IMR-90 (cell line): ENCODE measurements around the gene F12. TPM values are rescaled to one million over a fixed set of nuclear protein-coding genes. Genes with fewer than 3 reads are reported as not detected.

Experiments
- ATAC-seq: fragments of 200-7000 bp; cut with Tn5 transposase; 2 replicates; pipeline ENCODE4 v1.9.1; 2020; ENCODE audit warnings: low read depth, mild to moderate bottlenecking, moderate library complexity
- BruUV-seq: library from RNA; stranded (reverse); fragments of 400-500 nt; replicated peaks from 2 replicates; lab custom pipeline; 2021; lab: Mats Ljungman, UMichigan
- CTCF ChIA-PET: fragments of 300-600 bp; formaldehyde crosslinking; extraction: SDS; loops from one replicate; lab custom pipeline; 2021; ENCODE audit warnings: antibody characterized with exemption; lab: Yijun Ruan, JAX
- POLR2A ChIA-PET: fragments of 300-600 bp; sonication (Branson Sonifier 250); formaldehyde crosslinking; loops from one replicate; lab custom pipeline; 2022; ENCODE audit warnings: antibody characterized with exemption; ENCODE audit not compliant: unreplicated experiment; lab: Charles Lee
- DNase-seq: peaks from one replicate; pipeline ENCODE4 v3.0.0; 2013
- H2AFZ ChIP-seq: replicated peaks from 2 replicates; pipeline ENCODE3; 2013; ENCODE audit warnings: low read length, mild to moderate bottlenecking; ENCODE audit not compliant: poor library complexity
- H2AK5ac ChIP-seq: 2 replicates; pipeline ENCODE4 v1.6.1; 2013; ENCODE audit warnings: low read depth, low read length, inconsistent platforms
- H2AK9ac ChIP-seq: replicated peaks from 2 replicates; pipeline ENCODE3; 2013; ENCODE audit warnings: mild to moderate bottlenecking, low read depth, low read length, moderate library complexity; ENCODE audit not compliant: poor library complexity
- H2BK120ac ChIP-seq: 2 replicates; pipeline ENCODE4 v1.6.1; 2013; ENCODE audit warnings: low read depth, low read length, inconsistent platforms
- H2BK15ac ChIP-seq: 3 replicates; pipeline ENCODE4 v1.6.1; 2013; ENCODE audit warnings: low read depth, low read length, inconsistent platforms
- H2BK20ac ChIP-seq: 2 replicates; pipeline ENCODE4 v1.6.1; 2013; ENCODE audit warnings: low read depth, mild to moderate bottlenecking, inconsistent platforms, low read length, moderate library complexity
- H2BK5ac ChIP-seq: 2 replicates; pipeline ENCODE4 v1.6.1; 2013; ENCODE audit warnings: mild to moderate bottlenecking, low read depth, low read length, inconsistent platforms; ENCODE audit not compliant: poor library complexity, severe bottlenecking
- H3K14ac ChIP-seq: replicated peaks from 2 replicates; pipeline ENCODE4 v1.6.1; 2013; ENCODE audit warnings: low read depth, low read length, inconsistent platforms
- H3K18ac ChIP-seq: 2 replicates; pipeline ENCODE4 v1.6.1; 2013; ENCODE audit warnings: low read depth, low read length, control low read depth
- H3K23ac ChIP-seq: 2 replicates; pipeline ENCODE4 v1.6.1; 2013; ENCODE audit warnings: low read depth, low read length, inconsistent platforms
- H3K27ac ChIP-seq: 2 replicates; pipeline ENCODE4 v1.5.1; 2013; ENCODE audit warnings: mild to moderate bottlenecking, control low read depth, low read length; ENCODE audit not compliant: insufficient read depth
- H3K27me3 ChIP-seq: 2 replicates; pipeline ENCODE4 v1.6.1; 2013; ENCODE audit warnings: low read length; ENCODE audit not compliant: control insufficient read depth, insufficient read depth
- H3K36me3 ChIP-seq: 2 replicates; pipeline ENCODE4 v1.6.1; 2013; ENCODE audit warnings: low read length, mixed read lengths; ENCODE audit not compliant: control insufficient read depth, insufficient read depth
- H3K4ac ChIP-seq: 2 replicates; pipeline ENCODE4 v1.6.1; 2013; ENCODE audit warnings: low read depth, low read length, inconsistent platforms
- H3K4me1 ChIP-seq: 2 replicates; pipeline ENCODE4 v1.6.1; 2013; ENCODE audit warnings: low read length, mixed read lengths; ENCODE audit not compliant: control insufficient read depth, insufficient read depth
- H3K4me2 ChIP-seq: 2 replicates; pipeline ENCODE4 v1.6.1; 2013; ENCODE audit warnings: low read depth, mild to moderate bottlenecking, control low read depth, low read length, moderate library complexity
- H3K4me3 ChIP-seq: 2 replicates; pipeline ENCODE4 v1.5.1; 2013; ENCODE audit warnings: low read depth, mild to moderate bottlenecking, control low read depth, low read length, moderate library complexity; ENCODE audit not compliant: insufficient read depth
- H3K56ac ChIP-seq: 2 replicates; pipeline ENCODE4 v1.6.1; 2013; ENCODE audit warnings: low read length, inconsistent platforms; ENCODE audit not compliant: insufficient read depth; ENCODE audit errors: extremely low read depth
- H3K79me1 ChIP-seq, 2 experiments: 2 replicates each; pipeline ENCODE4 v1.6.1; 2013; ENCODE audit warnings: low read length in 2 of 2, inconsistent platforms in 1 of 2, low read depth in 1 of 2
- H3K9ac ChIP-seq: 2 replicates; pipeline ENCODE4 v1.6.1; 2013; ENCODE audit warnings: low read depth, low read length, control low read depth
- H3K9me1 ChIP-seq: 2 replicates; pipeline ENCODE4 v1.6.1; 2013; ENCODE audit warnings: low read length, inconsistent platforms; ENCODE audit not compliant: insufficient read depth
- H3K9me3 ChIP-seq: 2 replicates; pipeline ENCODE4 v1.6.1; 2013; ENCODE audit warnings: low read length; ENCODE audit not compliant: control insufficient read depth, insufficient read depth
- H4K20me1 ChIP-seq: 2 replicates; pipeline ENCODE4 v1.6.1; 2013; ENCODE audit warnings: low read length, inconsistent platforms; ENCODE audit not compliant: insufficient read depth
- H4K5ac ChIP-seq: 2 replicates; pipeline ENCODE4 v1.6.1; 2013; ENCODE audit warnings: mild to moderate bottlenecking, low read depth, low read length, control low read depth
- H4K8ac ChIP-seq, 2 experiments: 2 replicates each; pipeline ENCODE4 v1.6.1; 2013; ENCODE audit warnings: low read depth in 2 of 2, low read length in 2 of 2, control low read depth in 1 of 2, inconsistent platforms in 1 of 2
- H4K91ac ChIP-seq: 2 replicates; pipeline ENCODE4 v1.6.1; 2013; ENCODE audit warnings: low read depth, low read length, inconsistent platforms; ENCODE audit not compliant: insufficient read depth
- BHLHE40 ChIP-seq: fragments of 150-350 bp; IDR thresholded peaks from 2 replicates; pipeline ENCODE4 v1.6.1; 2016; ENCODE audit warnings: mild to moderate bottlenecking, low read depth, low read length
- CEBPB ChIP-seq: IDR thresholded peaks from 2 replicates; pipeline ENCODE4 v1.6.1; 2012; ENCODE audit warnings: low read depth, low read length, improper control_type of control experiment
- CHD1 ChIP-seq: IDR thresholded peaks from 2 replicates; pipeline ENCODE4 v1.6.1; 2012; ENCODE audit warnings: low read depth, low read length, improper control_type of control experiment
- FOS ChIP-seq: fragments of 150-350 bp; IDR thresholded peaks from 2 replicates; pipeline ENCODE4 v1.6.1; 2016; ENCODE audit warnings: low read depth, low read length
- MAFK ChIP-seq: IDR thresholded peaks from 2 replicates; pipeline ENCODE4 v1.6.1; 2012; ENCODE audit warnings: low read depth, low read length, improper control_type of control experiment
- MAZ ChIP-seq: IDR thresholded peaks from 2 replicates; pipeline ENCODE4 v1.6.1; 2012; ENCODE audit warnings: low read depth, mild to moderate bottlenecking, low read length, improper control_type of control experiment, moderate library complexity, borderline replicate concordance
- MXI1 ChIP-seq: IDR thresholded peaks from 2 replicates; pipeline ENCODE4 v1.6.1; 2012; ENCODE audit warnings: low read depth, mild to moderate bottlenecking, low read length, moderate library complexity, borderline replicate concordance
- NFE2L2 ChIP-seq: fragments of 150-350 bp; IDR thresholded peaks from 2 replicates; pipeline ENCODE4 v1.6.1; 2016; ENCODE audit warnings: low read depth, mild to moderate bottlenecking, low read length
- POLR2A ChIP-seq: IDR thresholded peaks from 2 replicates; pipeline ENCODE4 v1.6.1; 2012; ENCODE audit warnings: mild to moderate bottlenecking, low read depth, low read length
- RAD21 ChIP-seq: IDR thresholded peaks from 2 replicates; pipeline ENCODE4 v1.6.1; 2012; ENCODE audit warnings: low read length, improper control_type of control experiment
- RCOR1 ChIP-seq: IDR thresholded peaks from 2 replicates; pipeline ENCODE4 v1.6.1; 2012; ENCODE audit warnings: mild to moderate bottlenecking, low read length, improper control_type of control experiment; ENCODE audit not compliant: insufficient replicate concordance
- SMC3 ChIP-seq: fragments of 150-350 bp; IDR thresholded peaks from 2 replicates; pipeline ENCODE4 v1.6.1; 2016; ENCODE audit warnings: low read depth, mild to moderate bottlenecking, antibody characterized with exemption, low read length, moderate library complexity
- WGBS, 2 experiments: methylation state at CpG; one replicate each; pipeline versions ENCODE4 v1.1.5 to v1.1.7; 2013; ENCODE audit warnings: missing lambda C conversion rate in 2 of 2; ENCODE audit not compliant: insufficient read length in 1 of 2; ENCODE audit errors: extremely low coverage in 2 of 2; 5-methylcytosine and 5-hydroxymethylcytosine counted together
- dilution Hi-C: fragments of 300-500 bp; cut with HindIII; formaldehyde crosslinking; loops from one replicate; pipeline ENCODE4 v1.14.3; 2018; ENCODE audit warnings: low sequenced_read_pairs; ENCODE audit not compliant: unreplicated experiment
- in situ Hi-C: fragments of 300-500 bp; cut with MboI; formaldehyde crosslinking; loops from 3 replicates; pipeline ENCODE4 v1.14.3; 2019; ENCODE audit warnings: low sequenced_read_pairs, inconsistent platforms, mixed read lengths
- intact Hi-C: fragments of 100-400 bp; cut with micrococcal nuclease; formaldehyde crosslinking; loops from 2 replicates; pipeline ENCODE4 v1.10.0; 2022
- polyA plus RNA-seq, 3 experiments: library from polyadenylated mRNA; depleted of rRNA; stranded (reverse); fragments of >200 nt; gene quantifications; 2 replicates each; pipeline ENCODE4 v1.2.3, GENCODE V29; 2012; ENCODE audit warnings: low replicate concordance in 1 of 3
- total RNA-seq: library from RNA; depleted of rRNA; stranded (reverse); fragments of >200 nt; gene quantifications from 2 replicates; pipeline ENCODE4 v1.2.3, GENCODE V29; 2012
- TF ChIP-seq, protein P1 (sequence below): fragments of 150-350 bp; IDR thresholded peaks from 2 replicates; pipeline ENCODE4 v1.6.1; 2017; ENCODE audit warnings: mild to moderate bottlenecking, antibody characterized with exemption, low read length, low read depth
- TF ChIP-seq, protein P2 (sequence below): conservative IDR thresholded peaks from 2 replicates; pipeline ENCODE4 v1.5.1; 2012; ENCODE audit warnings: mild to moderate bottlenecking, low read depth, low read length, improper control_type of control experiment

Gene F12
- total and polyA plus RNA-seq, 2 of the 4 experiments (the other 2 are of a cell fraction), result 0.36 to 1.2 TPM

DNA sequence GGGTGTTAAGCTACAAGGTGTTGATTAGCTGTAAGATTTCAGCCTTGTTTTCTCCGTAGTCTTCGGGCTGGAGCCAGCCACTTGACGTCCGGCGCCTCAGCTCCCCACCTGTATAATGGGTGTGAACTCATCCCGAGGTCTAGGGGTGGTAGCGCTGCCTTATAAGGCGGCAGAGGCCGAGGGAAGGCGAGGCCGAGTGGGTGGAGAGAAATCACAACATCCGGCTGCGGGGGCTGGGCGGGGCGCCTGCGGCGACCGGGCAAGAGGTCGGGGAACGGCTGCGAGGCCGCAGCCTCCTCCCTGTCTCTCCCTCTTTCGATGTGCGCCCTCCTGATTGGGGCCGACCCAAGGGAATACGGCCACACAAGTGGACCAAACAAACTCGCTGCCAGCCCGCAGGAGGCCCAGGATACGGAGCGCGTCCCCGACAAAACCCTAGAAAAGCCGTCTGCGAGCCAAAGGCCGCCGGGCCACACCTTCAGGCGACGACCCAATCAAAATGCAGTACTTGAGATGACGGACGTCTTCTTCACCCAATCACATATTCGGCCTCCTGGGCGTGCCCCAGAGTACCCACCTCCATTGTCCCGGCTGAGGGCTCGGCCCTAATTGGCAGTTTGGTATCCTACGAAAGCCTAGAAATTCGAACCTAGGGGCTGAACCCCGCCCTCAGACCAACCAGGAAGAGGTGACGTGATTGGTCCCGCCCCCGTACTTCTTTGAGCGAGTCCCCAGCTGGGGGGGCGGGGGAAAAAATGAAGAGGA lies 16.6 kb upstream of the F12 start:
- no peaks in the 10 kb centered on the region for H3K36me3 ChIP-seq
- peak overlapping the region; percentile 84 for H2BK20ac ChIP-seq
- peak overlapping the region; percentile 94 for H4K5ac ChIP-seq
- in situ Hi-C loops (no loop called here), dilution Hi-C loops (no loop called here), intact Hi-C loops (loop anchor here (1.0 kb wide), 1 partner anchor 22 kb away; no protein-coding TSS in a partner anchor)
- H3K23ac ChIP-seq, result peak overlapping the region; percentile 93
- no TSS peak for BruUV-seq
- 2% methylated on average over 10 of the region's 52 CpGs; no CpG with 5 or more reads in 1 of the 2 experiments for WGBS, 2 experiments
- peak overlapping the region; percentile 95 to 98 for H4K8ac ChIP-seq
- peak overlapping the region; percentile 96 for H4K91ac ChIP-seq
- ChIA-PET POLR2A (interaction anchor here (0.6 to 0.9 kb wide), 6 partner anchors 10 to 141 kb away, joined by 3 to 7 read pairs (median 4); partner anchors contain the start of gene PDLIM7), CTCF (interaction anchor here (0.6 to 3.1 kb wide), 3 partner anchors 22 to 74 kb away, joined by 3 to 13 read pairs (median 4); no protein-coding TSS in a partner anchor)
- peak; percentile 100 for DNase-seq
- H3K9me3 ChIP-seq, result no peaks in the 10 kb centered on the region
- H3K56ac ChIP-seq, result peak overlapping the region; percentile 82
- peak overlapping the region; percentile 95 for H2AK9ac ChIP-seq
- H3K4me2 ChIP-seq, result peak overlapping the region; percentile 73
- peaks cover 15% of the 10 kb centered on the region for H3K9me1 ChIP-seq
- H3K4me1 ChIP-seq, result peaks cover 13% of the 10 kb centered on the region
- H2BK15ac ChIP-seq, result peak overlapping the region; percentile 97
- peak overlapping the region; percentile 85 for H3K27ac ChIP-seq
- peak overlapping the region; percentile 93 for H2AK5ac ChIP-seq
- peaks cover 13 to 46% of the 10 kb centered on the region in 2 experiments for H3K79me1 ChIP-seq
- H2BK5ac ChIP-seq, result peak overlapping the region; percentile 75
- H3K14ac ChIP-seq, result peak overlapping the region; percentile 95
- peak overlapping the region; percentile 97 for H2AFZ ChIP-seq
- H3K9ac ChIP-seq, result peak overlapping the region; percentile 76
- ATAC-seq, result peak; percentile 94
- peaks cover 27% of the 10 kb centered on the region for H4K20me1 ChIP-seq
- H3K27me3 ChIP-seq, result no peaks in the 10 kb centered on the region
- H3K4me3 ChIP-seq, result peak overlapping the region; percentile 47
- peak overlapping the region; percentile 75 for H3K18ac ChIP-seq
- peak overlapping the region; percentile 97 for H3K4ac ChIP-seq
- peak overlapping the region; percentile 90 for H2BK120ac ChIP-seq
- no peak; the same call in 1 of the 2 replicates for TF ChIP-seq MXI1
- TF ChIP-seq RAD21, result no peak
- TF ChIP-seq SMC3, result no peak
- TF ChIP-seq, protein P1, sequence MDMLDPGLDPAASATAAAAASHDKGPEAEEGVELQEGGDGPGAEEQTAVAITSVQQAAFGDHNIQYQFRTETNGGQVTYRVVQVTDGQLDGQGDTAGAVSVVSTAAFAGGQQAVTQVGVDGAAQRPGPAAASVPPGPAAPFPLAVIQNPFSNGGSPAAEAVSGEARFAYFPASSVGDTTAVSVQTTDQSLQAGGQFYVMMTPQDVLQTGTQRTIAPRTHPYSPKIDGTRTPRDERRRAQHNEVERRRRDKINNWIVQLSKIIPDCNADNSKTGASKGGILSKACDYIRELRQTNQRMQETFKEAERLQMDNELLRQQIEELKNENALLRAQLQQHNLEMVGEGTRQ, result peak; percentile 12; the same call in 1 of the 2 replicates
- TF ChIP-seq RCOR1, result peak; percentile 81
- TF ChIP-seq CHD1, result no peak
- peak; percentile 64; the same call in 1 of the 2 replicates for TF ChIP-seq MAZ
- TF ChIP-seq MAFK, result no peak
- TF ChIP-seq, protein P2, sequence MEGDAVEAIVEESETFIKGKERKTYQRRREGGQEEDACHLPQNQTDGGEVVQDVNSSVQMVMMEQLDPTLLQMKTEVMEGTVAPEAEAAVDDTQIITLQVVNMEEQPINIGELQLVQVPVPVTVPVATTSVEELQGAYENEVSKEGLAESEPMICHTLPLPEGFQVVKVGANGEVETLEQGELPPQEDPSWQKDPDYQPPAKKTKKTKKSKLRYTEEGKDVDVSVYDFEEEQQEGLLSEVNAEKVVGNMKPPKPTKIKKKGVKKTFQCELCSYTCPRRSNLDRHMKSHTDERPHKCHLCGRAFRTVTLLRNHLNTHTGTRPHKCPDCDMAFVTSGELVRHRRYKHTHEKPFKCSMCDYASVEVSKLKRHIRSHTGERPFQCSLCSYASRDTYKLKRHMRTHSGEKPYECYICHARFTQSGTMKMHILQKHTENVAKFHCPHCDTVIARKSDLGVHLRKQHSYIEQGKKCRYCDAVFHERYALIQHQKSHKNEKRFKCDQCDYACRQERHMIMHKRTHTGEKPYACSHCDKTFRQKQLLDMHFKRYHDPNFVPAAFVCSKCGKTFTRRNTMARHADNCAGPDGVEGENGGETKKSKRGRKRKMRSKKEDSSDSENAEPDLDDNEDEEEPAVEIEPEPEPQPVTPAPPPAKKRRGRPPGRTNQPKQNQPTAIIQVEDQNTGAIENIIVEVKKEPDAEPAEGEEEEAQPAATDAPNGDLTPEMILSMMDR, result no peak
- TF ChIP-seq NFE2L2, result no peak
- TF ChIP-seq CEBPB, result no peak
- TF ChIP-seq POLR2A, result peak; percentile 70; the same call in 1 of the 2 replicates
- peak; percentile 19; the same call in 1 of the 2 replicates for TF ChIP-seq BHLHE40
- peak; percentile 38; the same call in 1 of the 2 replicates for TF ChIP-seq FOS
